HG02759 (cell line): ENCODE results near the gene CNOT11.
"Not testable (repeated sequence)": the region's sequence is repeated elsewhere in the genome, so short reads cannot be mapped to it uniquely, and the experiment has no call there.

Source experiments
- ATAC-seq: cut with Tn5 transposase; IDR thresholded peaks from one replicate; pipeline ENCODE4 v1.9.1; 2021; ENCODE audit warnings: mild to moderate bottlenecking, moderate library complexity; ENCODE audit not compliant: unreplicated experiment

Gene CNOT11

DNA sequence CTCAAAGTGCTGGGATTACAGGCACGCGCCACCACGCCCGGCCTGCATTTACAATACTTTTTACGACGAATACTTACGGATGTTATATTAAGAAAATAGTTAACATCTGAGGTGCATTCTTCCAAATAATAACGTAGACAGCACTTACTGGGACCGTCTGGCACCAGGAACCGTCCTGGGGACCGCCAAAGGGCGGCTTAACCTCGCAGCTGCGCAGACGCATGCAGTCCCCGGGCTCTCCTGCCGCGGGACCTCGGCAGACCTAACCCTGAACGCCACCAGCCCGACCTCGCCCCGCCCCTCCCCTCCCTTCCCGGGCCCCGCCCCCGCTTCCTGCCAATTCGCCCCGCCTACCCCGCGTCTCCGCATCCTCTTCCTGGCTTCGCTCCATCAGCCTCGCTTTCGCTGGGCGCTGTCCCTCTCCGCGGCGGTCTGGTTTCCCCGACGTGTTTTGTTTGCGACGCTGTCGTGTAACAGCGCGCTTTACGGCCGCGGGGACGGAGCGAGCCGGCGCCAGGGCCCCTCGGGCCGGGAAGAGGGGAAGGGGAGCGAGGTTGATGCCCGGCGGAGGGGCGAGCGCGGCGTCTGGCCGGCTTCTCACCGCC is at the start of gene CNOT11:
CNOT11 (plus strand) TSS at position 479 of the 605 bp plus-strand sequence; CDS start at position 558, 79 bp downstream.
- ATAC-seq = peak; percentile 88

DNA sequence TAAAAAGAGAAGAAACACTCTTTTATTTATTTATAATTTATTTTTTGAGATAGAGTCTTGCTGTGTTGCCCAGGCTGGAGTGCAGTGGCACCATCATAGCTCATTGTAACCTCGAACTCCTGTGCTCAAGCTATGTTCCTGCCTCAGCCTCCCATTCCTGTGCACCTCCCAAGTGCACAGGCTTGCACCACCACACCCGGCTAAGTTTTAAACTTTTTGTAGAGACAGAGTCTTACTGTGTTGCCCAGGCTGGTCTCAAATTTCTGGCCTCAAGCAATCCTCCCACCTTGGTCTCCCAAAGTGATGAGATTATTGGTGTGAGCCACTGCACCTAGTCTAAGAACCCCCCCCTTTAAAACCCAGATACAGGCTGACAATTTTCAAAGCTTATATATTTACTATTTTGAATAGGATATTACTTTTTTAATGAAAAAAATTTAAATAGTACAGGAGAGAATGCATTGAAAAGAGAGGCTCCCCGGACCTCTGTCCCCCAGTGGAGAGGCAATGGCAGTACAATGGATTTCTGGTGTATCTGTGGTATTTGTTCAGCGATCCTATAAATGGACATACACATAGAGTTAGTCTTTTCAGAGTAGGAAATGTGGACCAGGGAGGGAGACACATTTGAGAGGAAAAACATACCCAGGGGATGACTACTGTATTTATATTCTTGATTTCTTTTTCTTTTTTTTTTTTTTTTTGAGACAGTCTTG is 48.1 kb upstream of the CNOT11 start:
- no peak for ATAC-seq

DNA sequence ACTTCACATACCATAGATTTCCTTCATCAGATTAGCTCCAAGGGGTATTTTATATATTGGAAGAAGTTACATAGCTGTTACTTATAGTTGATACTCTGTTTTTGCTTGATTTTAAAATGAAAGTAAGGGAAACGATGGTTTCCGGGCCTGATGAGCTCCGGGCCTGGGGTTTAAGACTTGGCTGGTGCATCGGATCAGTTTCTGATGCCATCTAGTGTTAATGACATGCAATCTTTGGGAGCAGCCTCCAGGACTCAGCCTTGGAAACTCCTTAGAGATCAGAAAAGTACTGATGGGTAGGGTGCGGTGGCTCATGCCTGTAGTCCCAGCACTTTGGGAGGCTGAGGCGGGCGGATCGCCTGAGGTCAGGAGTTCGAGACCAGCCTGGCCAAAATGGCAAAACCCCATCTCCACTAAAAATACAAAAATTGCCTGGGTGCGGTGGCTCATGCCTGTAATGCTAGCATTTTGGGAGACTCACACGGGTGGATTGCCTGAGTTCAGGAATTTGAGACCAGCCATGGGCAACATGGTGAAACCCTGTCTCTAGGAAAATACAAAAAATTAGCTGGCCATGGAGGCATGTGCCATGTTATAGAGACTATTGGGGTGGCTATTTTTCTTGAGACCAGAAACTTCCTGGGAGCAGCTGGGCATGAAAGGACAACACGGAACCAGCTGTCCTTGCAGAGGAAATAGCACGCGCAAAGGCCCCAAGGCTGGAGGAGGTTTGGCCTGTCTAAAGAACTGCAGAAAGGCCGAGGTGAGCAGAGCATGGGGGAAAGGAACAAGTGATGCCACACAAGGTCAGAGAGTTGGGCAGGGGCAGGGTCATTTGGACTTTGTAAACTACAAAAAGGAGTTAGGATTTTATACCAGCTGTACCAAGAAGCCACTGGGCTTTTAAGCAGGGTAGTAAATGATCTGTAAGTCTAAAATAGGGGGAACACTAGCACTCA is 46.9 kb upstream of the CNOT11 start:
- ATAC-seq = no peak

GRCh38 chr2:101208830-101209229 is 43.9 kb upstream of the CNOT11 start:
- no peak for ATAC-seq

GRCh38 chr2:101219246-101219645 is 33.4 kb upstream of the CNOT11 start:
- no peak for ATAC-seq

- ATAC-seq = not testable (repeated sequence)
Observed at GRCh38 chr2:101220091-101220490, 32.6 kb upstream of the CNOT11 start.

GRCh38 chr2:101223814-101224231 is 28.9 kb upstream of the CNOT11 start:
- ATAC-seq = peak; percentile 99

DNA sequence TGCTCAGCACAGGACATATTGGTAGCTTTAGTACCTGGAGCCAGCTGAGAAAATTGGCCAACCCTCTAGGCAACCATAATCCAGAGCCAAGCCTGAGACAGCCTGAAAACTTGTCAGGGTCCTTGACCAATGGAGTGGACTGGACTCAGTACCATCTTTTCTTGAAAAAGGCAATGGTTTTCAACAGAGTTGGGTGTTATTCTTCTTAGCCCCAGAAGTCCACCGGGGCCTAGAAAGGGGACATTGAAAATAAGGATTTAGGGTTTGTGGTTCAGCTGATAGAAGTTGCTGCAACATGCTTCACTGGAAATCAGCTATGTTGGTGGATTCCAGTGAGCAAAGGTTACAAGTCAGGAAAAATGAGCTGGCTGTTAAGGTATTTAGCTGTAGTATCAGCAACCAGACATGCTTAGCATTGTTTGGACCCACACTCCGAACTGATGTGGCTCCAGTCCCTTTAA is 22.1 kb upstream of the CNOT11 start:
- no peak for ATAC-seq

DNA sequence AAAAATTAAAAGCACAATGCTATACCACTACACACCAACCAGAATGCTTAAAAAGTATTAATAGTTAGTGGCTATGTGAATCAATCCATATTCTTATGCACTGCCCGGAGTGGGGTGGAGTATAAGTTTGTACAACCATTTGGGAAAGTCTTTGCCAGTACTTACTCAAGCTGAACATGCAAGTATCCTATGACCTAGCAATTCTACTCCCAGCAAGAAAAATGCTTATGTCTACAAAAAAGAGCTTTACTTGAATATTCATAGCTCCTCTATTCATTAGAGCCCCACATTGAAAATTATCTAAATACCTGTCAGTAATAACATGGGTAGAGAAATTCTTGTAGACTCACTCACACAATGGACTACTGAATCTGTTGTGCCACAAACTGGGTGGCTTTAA is 21.4 kb upstream of the CNOT11 start:
- no peak for ATAC-seq

DNA sequence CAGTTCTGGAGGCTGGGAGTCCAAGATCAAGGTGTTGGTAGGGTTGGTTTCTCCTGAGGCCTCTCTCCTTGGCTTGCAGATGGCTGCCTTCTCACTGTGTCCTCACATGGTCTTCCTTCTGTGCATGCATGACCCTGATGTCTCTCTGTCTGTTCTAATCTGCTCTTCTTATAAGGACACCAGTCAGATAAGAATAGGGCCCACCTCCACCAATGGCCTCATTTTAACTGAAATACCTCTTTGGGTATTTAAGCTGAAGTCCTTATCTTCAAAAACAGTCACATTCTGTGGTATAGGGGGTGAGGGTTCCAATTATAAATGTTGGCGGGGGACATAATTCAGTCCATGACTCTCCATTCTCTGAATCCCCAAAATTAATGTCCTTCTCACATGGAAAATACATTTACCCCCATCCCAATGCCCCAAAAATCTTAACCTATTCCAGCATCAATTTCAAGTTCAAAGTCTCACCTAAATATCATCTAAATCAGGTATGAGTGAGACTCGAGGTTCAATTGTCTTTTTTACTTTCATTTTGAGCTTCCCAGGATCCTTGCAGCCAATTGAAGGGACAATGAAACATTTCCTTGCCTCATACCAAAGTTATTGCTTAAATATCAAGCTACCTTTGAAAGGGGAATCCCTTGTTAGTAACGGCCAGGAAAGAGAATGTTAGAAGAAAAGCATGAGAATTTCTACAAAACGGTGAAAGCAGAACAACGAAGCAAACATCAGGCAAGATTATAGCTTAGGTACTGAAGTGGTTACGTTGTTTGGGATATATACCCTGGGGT is 20.6 kb upstream of the CNOT11 start:
- ATAC-seq = no peak

DNA sequence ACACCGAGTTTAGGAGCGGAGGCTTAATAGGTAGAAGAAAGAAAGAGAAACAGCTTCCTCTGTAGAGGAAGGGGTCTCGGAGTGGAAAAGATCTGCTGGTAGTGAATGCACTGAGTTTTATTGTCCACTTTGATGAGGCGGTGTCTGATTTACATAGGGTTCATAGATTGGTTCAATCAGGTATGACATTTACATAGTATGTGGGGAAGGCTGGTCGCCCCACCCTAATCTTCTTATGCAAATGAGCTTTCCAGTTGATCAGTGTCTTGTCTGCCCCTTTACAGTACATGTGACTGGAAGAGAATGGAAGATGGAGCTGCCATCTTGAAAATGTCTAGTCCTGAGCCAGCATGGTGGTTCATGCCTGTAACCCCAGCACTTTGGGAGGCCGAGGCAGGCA is 19.9 kb upstream of the CNOT11 start:
- ATAC-seq = no peak

- no peak for ATAC-seq
Observed at GRCh38 chr2:101234169-101234938, 18.3 kb upstream of the CNOT11 start.

- not testable (repeated sequence) for ATAC-seq
Observed at GRCh38 chr2:101235956-101236355, 16.7 kb upstream of the CNOT11 start.

GRCh38 chr2:101237944-101238343 is 14.7 kb upstream of the CNOT11 start:
- not testable (repeated sequence) for ATAC-seq

- ATAC-seq = no peak
Observed at GRCh38 chr2:101238930-101239759, 13.5 kb upstream of the CNOT11 start.

DNA sequence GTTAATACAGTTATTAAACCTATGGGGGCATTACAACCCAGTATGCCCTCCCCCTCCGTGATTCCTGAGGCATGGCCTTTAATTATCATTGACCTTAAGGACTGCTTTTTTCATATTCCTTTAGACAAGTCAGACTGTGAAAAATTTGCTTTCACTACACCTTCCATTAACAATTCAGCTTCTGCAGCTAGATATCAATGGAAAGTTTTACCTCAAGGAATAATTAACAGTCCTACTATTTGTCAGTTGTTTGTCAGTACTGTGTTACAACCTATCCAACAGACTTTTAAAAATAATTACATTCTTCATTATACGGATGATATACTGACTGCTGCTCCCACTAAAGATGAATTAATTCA is 12.9 kb upstream of the CNOT11 start:
- not testable (repeated sequence) for ATAC-seq

DNA sequence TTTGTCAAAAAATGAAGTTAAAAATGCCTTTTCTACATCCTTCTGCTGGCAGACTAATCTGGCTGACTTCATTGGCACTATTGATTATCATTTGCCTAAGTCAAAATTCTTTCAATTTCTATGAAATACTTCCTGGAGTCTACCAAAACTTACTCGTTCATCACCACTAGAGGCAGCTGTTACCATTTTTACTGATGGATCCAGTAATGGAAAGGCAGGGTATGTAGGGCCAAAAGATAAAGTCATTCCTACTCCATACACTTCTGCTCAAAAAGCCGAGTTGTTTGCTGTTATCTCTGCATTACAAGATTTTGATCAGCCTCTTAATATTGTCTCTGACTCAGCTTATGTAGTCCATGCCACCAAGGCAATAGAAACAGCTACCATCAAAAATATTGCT is 12.0 kb upstream of the CNOT11 start:
- ATAC-seq = not testable (repeated sequence)

GRCh38 chr2:101241158-101241557 is 11.5 kb upstream of the CNOT11 start:
- no peak for ATAC-seq

DNA sequence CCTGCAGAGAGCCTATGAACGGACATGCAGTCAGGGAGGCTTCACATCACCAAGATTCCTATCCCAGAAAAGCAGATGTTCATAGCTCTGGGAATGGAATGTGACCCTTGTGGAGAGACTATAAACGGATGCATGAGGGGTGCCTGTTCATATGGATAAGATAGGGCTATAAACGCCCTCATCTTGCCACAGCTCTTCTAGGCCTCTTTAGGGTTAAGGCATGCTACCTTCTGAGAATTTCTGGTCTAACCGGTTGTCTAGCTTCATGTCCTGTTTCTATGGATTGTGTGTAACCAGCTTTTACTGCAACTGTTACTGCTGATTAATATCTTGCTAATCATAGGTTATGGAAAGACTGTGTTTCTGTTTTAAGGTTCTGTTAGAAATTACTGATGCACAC is 8.3 kb upstream of the CNOT11 start:
- not testable (repeated sequence) for ATAC-seq
